GM06990 (cell line): ENCODE data around the gene MX2.

Source experiments
- DNase-seq: peaks from one replicate; pipeline ENCODE4 v3.0.0-alpha.2; 2011; ENCODE audit not compliant: insufficient read length; ENCODE audit errors: extremely low read depth
- H3K27me3 ChIP-seq: replicated peaks from 2 replicates; pipeline ENCODE4 v1.6.0; 2011; ENCODE audit warnings: low read length; ENCODE audit not compliant: control insufficient read depth, insufficient read depth
- H3K36me3 ChIP-seq: 2 replicates; pipeline ENCODE4 v1.5.1; 2011; ENCODE audit warnings: low read length; ENCODE audit not compliant: control insufficient read depth, insufficient read depth
- H3K4me3 ChIP-seq: replicated peaks from 2 replicates; pipeline ENCODE4 v1.5.1; 2011; ENCODE audit warnings: low read depth, mild to moderate bottlenecking, control low read depth, low read length
- CTCF ChIP-seq: IDR thresholded peaks from 2 replicates; pipeline ENCODE4 v1.5.1; 2011; ENCODE audit warnings: low read length, control low read depth, mild to moderate bottlenecking, inconsistent platforms; ENCODE audit not compliant: insufficient read depth, poor library complexity, severe bottlenecking

The MX2 gene

GRCh38 chr21:41451753-41452676, 90.2 kb downstream of the MX2 start:
- no peak for TF ChIP-seq CTCF
- Histone ChIP-seq H3K4me3 (no peak overlapping the region), H3K27me3 (no peaks in the 10 kb centered on the region), H3K36me3 (peaks cover 53% of the 10 kb centered on the region)
- no peak for DNase-seq

DNA sequence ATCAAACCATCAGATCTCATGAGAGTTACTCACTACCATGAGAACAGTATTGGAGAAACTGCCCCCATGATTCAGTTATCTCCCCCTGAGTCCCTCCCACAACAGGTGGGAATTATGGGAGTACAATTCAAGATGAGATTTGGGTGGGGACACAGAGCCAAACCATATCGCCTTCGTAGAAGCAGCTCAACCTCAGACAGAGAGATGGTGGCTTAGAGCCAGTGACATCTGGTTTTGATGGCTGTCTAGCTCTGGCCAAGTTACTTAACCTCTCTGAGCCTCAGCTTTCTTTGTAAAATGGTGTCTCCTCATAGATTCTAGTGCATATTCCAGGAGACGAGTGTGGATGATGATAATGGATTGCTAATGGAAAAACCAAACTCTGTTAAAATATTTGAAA, 91.4 kb downstream of the MX2 start:
- peaks cover 56% of the 10 kb centered on the region for H3K36me3 ChIP-seq

GRCh38 chr21:41453761-41454160, 91.9 kb downstream of the MX2 start:
- H3K27me3 ChIP-seq: no peaks in the 10 kb centered on the region
- no peak for TF ChIP-seq CTCF
- DNase-seq: no peak
- H3K4me3 ChIP-seq: no peak overlapping the region
- H3K36me3 ChIP-seq: peaks cover 62% of the 10 kb centered on the region

More for the DNA sequence above, 91.4 kb downstream of the MX2 start:
- Histone ChIP-seq H3K27me3 (no peaks in the 10 kb centered on the region), H3K4me3 (no peak overlapping the region)
- TF ChIP-seq CTCF: no peak
- no peak for DNase-seq

DNA sequence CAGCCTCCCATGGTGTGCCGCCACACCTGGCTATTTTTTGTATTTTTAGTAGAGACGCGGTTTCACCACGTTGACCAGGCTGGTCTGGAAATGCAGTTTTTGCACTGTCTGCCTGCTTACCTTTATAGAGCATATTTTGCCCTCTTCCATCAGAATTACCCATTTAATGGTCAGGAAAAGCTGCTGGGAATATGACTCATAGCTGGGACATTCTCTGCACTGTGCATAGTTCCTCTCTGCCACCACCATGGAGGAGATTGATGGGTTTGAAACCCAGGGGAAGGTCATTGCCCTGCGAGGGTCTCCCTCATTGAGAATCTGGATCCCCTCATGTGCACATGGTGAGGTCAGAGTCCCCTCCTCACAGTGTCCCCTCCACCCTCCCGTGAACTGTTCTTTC, 96.3 kb downstream of the MX2 start:
- Histone ChIP-seq H3K36me3 (peaks cover 45% of the 10 kb centered on the region), H3K4me3 (no peak overlapping the region), H3K27me3 (no peaks in the 10 kb centered on the region)
- TF ChIP-seq CTCF: no peak
- no peak for DNase-seq

GRCh38 chr21:41458559-41458958, 96.7 kb downstream of the MX2 start:
- no peak for DNase-seq
- no peak for TF ChIP-seq CTCF
- H3K27me3 ChIP-seq: no peaks in the 10 kb centered on the region
- no peak overlapping the region for H3K4me3 ChIP-seq
- peaks cover 40% of the 10 kb centered on the region for H3K36me3 ChIP-seq
